GM12891 (cell line): ENCODE data around the gene USP32.
"Not testable (repeated sequence)": the region's sequence is repeated elsewhere in the genome, so short reads cannot be mapped to it uniquely, and the experiment has no call there.

ENCODE experiments used
- POLR2A ChIP-seq: IDR thresholded peaks from 2 replicates; pipeline ENCODE4 v1.6.1; 2011; ENCODE audit warnings: low read depth, low read length, control low read depth
- POLR2AphosphoS5 ChIP-seq: IDR thresholded peaks from 2 replicates; pipeline ENCODE4 v1.6.1; 2011; ENCODE audit warnings: low read depth, low read length, control low read depth

- not testable (repeated sequence) for TF ChIP-seq POLR2A, POLR2AphosphoS5
Observed at GRCh38 chr17:60342492-60342891, 49.4 kb downstream of the USP32 start.
